ENCODE measurements around the gene ULK4. TPM values are rescaled to one million over a fixed set of nuclear protein-coding genes. Genes with fewer than 3 reads are reported as not detected.

Gene ULK4
- total RNA-seq, 2 donors from 2014 or later, result 30.5 to 31.5 TPM

DNA sequence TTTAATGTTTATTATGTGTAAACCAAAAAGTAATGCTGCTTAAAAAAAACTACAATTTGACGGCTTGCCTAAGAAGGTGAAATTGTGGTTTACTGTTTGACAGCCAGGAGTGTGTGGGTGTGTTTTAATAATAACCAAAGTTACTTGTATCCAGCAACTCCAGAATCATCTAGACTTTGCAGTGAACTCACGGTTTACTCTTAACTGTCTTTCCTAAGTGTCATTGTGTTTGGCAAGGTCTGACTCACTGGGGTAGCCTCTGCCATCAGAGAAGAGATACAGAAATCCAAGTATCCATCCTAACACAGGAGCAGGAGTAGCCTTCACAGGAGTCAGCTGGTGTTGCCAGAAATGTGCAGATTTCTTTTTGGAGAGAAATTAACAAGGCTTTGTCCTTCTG is 611.5 kb downstream of the ULK4 start:
- H3K27me3 Mint-ChIP-seq, result no peaks in the 10 kb centered on the region
- no peak for DNase-seq
- no peak overlapping the region for H3K27ac Mint-ChIP-seq
- no peak overlapping the region for H3K4me3 Mint-ChIP-seq
- H3K4me1 Mint-ChIP-seq, result no peaks in the 10 kb centered on the region
- peaks cover 2% of the 10 kb centered on the region for H3K36me3 Mint-ChIP-seq (ENCODE audit: low read depth)
- no peak for ATAC-seq
- H3K9me3 ChIP-seq (ENCODE audit: control insufficient read depth, low read length, poor library complexity, severe bottlenecking), result no peaks in the 10 kb centered on the region

GRCh38 chr3:41348401-41348800 is 613.5 kb downstream of the ULK4 start:
- no peak overlapping the region for H3K4me3 Mint-ChIP-seq
- peaks cover 2% of the 10 kb centered on the region for H3K4me1 Mint-ChIP-seq
- H3K27ac Mint-ChIP-seq, result no peak overlapping the region
- no peaks in the 10 kb centered on the region for H3K9me3 ChIP-seq (ENCODE audit: control insufficient read depth, low read length, poor library complexity, severe bottlenecking)
- no peaks in the 10 kb centered on the region for H3K27me3 Mint-ChIP-seq
- H3K36me3 Mint-ChIP-seq (ENCODE audit: low read depth), result peaks cover 4% of the 10 kb centered on the region
- no peak for DNase-seq
- no peak for ATAC-seq

DNA sequence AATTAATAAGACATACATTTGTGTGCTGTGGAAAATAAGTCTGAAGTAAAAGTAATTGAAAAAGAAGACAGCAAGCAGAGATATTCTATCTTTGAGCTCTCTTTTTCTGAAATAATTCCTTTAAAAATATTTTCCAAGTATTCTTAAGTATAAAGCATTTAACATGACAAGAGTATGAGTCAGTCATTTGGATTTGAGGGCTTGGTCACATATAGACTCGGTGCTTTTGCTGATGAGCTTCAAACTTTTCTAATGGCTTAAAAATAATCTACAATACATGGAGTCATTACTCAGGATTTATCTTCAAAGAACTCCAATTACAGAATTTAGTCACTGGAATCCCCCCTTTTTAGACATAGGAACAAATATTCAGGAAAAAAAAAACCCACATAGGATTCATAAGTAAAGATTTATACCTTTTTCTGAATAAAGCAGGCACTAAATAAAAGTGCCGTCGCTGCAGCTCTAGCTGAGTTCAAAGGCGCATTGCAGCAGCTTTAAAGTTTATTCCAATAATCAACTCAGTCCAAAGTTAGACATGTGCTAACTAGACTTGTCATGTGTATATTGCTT is 615.1 kb downstream of the ULK4 start:
- Mint-ChIP-seq H3K4me1 (peaks cover 2% of the 10 kb centered on the region), H3K27ac (no peak overlapping the region), H3K4me3 (no peak overlapping the region), H3K36me3 (ENCODE audit: low read depth) (peaks cover 4% of the 10 kb centered on the region), H3K27me3 (no peaks in the 10 kb centered on the region)
- no peak for ATAC-seq
- H3K9me3 ChIP-seq (ENCODE audit: control insufficient read depth, low read length, poor library complexity, severe bottlenecking), result no peaks in the 10 kb centered on the region
- no peak for DNase-seq

GRCh38 chr3:41345788-41346187 is 616.1 kb downstream of the ULK4 start:
- no peak overlapping the region for H3K4me3 Mint-ChIP-seq
- ATAC-seq (no peak), DNase-seq (no peak)
- no peak overlapping the region for H3K27ac Mint-ChIP-seq
- H3K9me3 ChIP-seq (ENCODE audit: control insufficient read depth, low read length, poor library complexity, severe bottlenecking), result no peaks in the 10 kb centered on the region
- no peaks in the 10 kb centered on the region for H3K27me3 Mint-ChIP-seq
- H3K36me3 Mint-ChIP-seq (ENCODE audit: low read depth), result peaks cover 4% of the 10 kb centered on the region
- peaks cover 2% of the 10 kb centered on the region for H3K4me1 Mint-ChIP-seq

DNA sequence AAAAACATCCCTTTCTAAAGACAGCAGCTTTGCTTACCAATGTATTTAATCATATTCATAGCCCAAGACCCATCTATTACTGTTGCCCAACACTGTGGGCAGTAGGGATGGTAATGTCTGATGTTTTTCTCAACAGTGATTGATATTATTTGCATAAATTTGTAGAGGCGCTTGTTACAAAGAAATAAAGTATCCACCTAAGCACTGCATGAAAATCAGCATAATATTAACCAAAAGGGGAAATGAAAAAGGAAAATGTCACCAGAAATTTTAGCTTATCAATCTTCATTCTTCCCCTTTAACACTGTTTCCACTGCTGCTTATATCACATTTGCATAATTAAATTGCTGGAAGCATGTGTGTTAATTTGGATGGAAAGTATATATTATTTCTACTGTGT is 622.1 kb downstream of the ULK4 start:
- Mint-ChIP-seq H3K27me3 (no peaks in the 10 kb centered on the region), H3K4me1 (peaks cover 5% of the 10 kb centered on the region), H3K27ac (no peak overlapping the region), H3K4me3 (no peak overlapping the region), H3K36me3 (ENCODE audit: low read depth) (peaks cover 3% of the 10 kb centered on the region)
- no peak for ATAC-seq
- DNase-seq, result no peak
- no peaks in the 10 kb centered on the region for H3K9me3 ChIP-seq (ENCODE audit: control insufficient read depth, low read length, poor library complexity, severe bottlenecking)

DNA sequence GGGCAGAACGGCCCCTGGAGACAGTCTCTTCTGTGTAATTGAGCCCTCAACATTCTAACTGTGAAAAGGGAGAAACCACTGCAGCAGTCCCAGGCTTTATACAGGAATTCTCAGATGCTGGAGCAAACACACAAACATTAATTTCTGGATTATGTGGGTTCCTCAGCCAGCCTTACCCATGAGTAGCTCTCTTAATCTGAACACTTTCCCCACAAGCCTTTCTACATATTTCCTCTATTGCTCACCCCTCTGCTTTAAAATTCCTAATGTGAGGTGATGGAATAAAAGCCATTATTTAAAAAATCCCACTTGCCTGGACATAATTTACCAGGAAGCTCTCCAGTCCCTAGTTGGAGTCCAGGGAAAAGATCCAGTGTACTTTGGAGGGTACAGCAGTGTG is 623.6 kb downstream of the ULK4 start:
- H3K4me3 Mint-ChIP-seq, result no peak overlapping the region
- no peak for ATAC-seq
- no peaks in the 10 kb centered on the region for H3K27me3 Mint-ChIP-seq
- no peak overlapping the region for H3K27ac Mint-ChIP-seq
- no peaks in the 10 kb centered on the region for H3K9me3 ChIP-seq (ENCODE audit: control insufficient read depth, low read length, poor library complexity, severe bottlenecking)
- DNase-seq, result no peak
- H3K36me3 Mint-ChIP-seq (ENCODE audit: low read depth), result peaks cover 5% of the 10 kb centered on the region
- H3K4me1 Mint-ChIP-seq, result peaks cover 3% of the 10 kb centered on the region

GRCh38 chr3:41334426-41334825 is 627.5 kb downstream of the ULK4 start:
- ATAC-seq (no peak), DNase-seq (no peak)
- Mint-ChIP-seq H3K27ac (peak overlapping the region; percentile 62), H3K4me1 (peaks cover 3% of the 10 kb centered on the region), H3K36me3 (ENCODE audit: low read depth) (peaks cover 7% of the 10 kb centered on the region), H3K27me3 (no peaks in the 10 kb centered on the region), H3K4me3 (no peak overlapping the region)
- no peaks in the 10 kb centered on the region for H3K9me3 ChIP-seq (ENCODE audit: control insufficient read depth, low read length, poor library complexity, severe bottlenecking)

- Mint-ChIP-seq H3K4me1 (peaks cover 6% of the 10 kb centered on the region), H3K27me3 (no peaks in the 10 kb centered on the region), H3K4me3 (no peak overlapping the region), H3K36me3 (ENCODE audit: low read depth) (peaks cover 7% of the 10 kb centered on the region), H3K27ac (no peak overlapping the region)
- H3K9me3 ChIP-seq (ENCODE audit: control insufficient read depth, low read length, poor library complexity, severe bottlenecking), result no peaks in the 10 kb centered on the region
- no peak for DNase-seq
- no peak for ATAC-seq
Observed at GRCh38 chr3:41331041-41331440, 630.9 kb downstream of the ULK4 start.

GRCh38 chr3:41330465-41330864 is 631.4 kb downstream of the ULK4 start:
- H3K4me3 Mint-ChIP-seq, result no peak overlapping the region
- peaks cover 6% of the 10 kb centered on the region for H3K4me1 Mint-ChIP-seq
- no peak for DNase-seq
- H3K27ac Mint-ChIP-seq, result no peak overlapping the region
- peaks cover 6% of the 10 kb centered on the region for H3K36me3 Mint-ChIP-seq (ENCODE audit: low read depth)
- no peaks in the 10 kb centered on the region for H3K27me3 Mint-ChIP-seq
- H3K9me3 ChIP-seq (ENCODE audit: control insufficient read depth, low read length, poor library complexity, severe bottlenecking), result no peaks in the 10 kb centered on the region
- no peak for ATAC-seq

DNA sequence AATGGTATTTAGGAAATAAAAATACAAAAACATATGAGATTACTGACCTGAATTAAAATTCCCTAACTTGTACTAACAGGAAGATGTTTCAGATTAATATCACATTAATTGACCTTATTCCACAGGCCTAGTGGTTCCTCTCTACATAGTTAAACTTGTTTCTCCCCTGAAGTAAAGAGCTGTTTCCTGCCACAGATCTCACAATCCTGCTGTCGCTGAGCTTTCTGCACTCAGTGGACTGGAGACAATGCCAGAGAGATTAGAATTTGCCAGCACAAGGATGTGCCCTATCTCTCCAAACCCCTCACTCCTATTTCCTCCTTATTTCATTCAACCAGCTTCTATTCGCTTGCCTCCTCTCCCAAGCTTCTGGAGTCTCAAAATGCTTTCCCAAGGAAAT is 632.0 kb downstream of the ULK4 start:
- no peak for DNase-seq
- Mint-ChIP-seq H3K4me1 (peaks cover 6% of the 10 kb centered on the region), H3K27ac (no peak overlapping the region), H3K4me3 (no peak overlapping the region), H3K27me3 (no peaks in the 10 kb centered on the region), H3K36me3 (ENCODE audit: low read depth) (peaks cover 6% of the 10 kb centered on the region)
- ATAC-seq, result no peak
- H3K9me3 ChIP-seq (ENCODE audit: control insufficient read depth, low read length, poor library complexity, severe bottlenecking), result no peaks in the 10 kb centered on the region

DNA sequence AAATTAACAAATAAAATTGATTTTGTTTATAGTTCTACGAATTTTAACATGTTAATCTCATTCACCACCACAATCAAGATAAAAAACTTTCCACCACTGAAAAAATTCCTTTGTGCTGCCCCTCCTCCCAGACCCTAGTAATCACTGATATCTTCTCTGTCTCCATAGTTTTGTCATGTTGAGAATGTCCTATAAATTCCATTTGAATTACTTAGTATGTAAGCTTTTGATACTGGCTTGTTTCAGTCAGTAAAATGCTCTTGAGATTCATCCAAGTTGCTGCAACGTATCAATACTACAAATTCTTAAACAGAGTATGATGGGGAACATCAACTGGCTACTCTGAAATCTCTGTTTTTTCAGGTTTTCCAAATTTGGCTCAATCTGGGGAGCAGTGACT is 633.0 kb downstream of the ULK4 start:
- ATAC-seq, result no peak
- no peak for DNase-seq
- Mint-ChIP-seq H3K36me3 (ENCODE audit: low read depth) (peaks cover 4% of the 10 kb centered on the region), H3K27me3 (no peaks in the 10 kb centered on the region), H3K27ac (no peak overlapping the region), H3K4me3 (no peak overlapping the region), H3K4me1 (peaks cover 6% of the 10 kb centered on the region)
- no peaks in the 10 kb centered on the region for H3K9me3 ChIP-seq (ENCODE audit: control insufficient read depth, low read length, poor library complexity, severe bottlenecking)

DNA sequence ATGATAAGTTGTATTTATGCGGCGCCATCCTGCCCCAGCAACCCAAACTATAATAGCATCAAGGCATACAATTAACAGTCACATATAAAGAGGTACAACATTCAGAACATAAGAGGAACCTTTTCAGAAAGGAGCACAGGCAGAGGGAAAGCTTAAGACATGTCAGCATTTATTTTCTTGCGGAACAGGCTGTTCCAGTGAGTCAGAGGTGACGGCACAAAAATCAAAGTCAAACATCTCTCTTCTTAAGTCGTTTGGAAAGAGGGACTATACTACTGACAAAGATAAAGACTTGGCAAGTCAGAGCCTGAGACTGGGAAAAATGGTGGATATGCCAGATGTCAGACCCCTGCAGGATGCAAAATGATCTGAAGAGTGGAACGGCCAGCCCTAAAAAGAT is 634.2 kb downstream of the ULK4 start:
- Mint-ChIP-seq H3K4me3 (no peak overlapping the region), H3K4me1 (peaks cover 6% of the 10 kb centered on the region), H3K36me3 (ENCODE audit: low read depth) (peaks cover 2% of the 10 kb centered on the region), H3K27me3 (no peaks in the 10 kb centered on the region), H3K27ac (no peak overlapping the region)
- DNase-seq, result no peak
- no peaks in the 10 kb centered on the region for H3K9me3 ChIP-seq (ENCODE audit: control insufficient read depth, low read length, poor library complexity, severe bottlenecking)
- no peak for ATAC-seq

GRCh38 chr3:41324156-41324475 is 637.8 kb downstream of the ULK4 start:
- H3K9me3 ChIP-seq (ENCODE audit: control insufficient read depth, low read length, poor library complexity, severe bottlenecking), result no peaks in the 10 kb centered on the region
- DNase-seq, result no peak
- Mint-ChIP-seq H3K4me1 (peaks cover 6% of the 10 kb centered on the region), H3K4me3 (no peak overlapping the region), H3K27ac (no peak overlapping the region), H3K27me3 (no peaks in the 10 kb centered on the region), H3K36me3 (ENCODE audit: low read depth) (no peaks in the 10 kb centered on the region)
- no peak for ATAC-seq

DNA sequence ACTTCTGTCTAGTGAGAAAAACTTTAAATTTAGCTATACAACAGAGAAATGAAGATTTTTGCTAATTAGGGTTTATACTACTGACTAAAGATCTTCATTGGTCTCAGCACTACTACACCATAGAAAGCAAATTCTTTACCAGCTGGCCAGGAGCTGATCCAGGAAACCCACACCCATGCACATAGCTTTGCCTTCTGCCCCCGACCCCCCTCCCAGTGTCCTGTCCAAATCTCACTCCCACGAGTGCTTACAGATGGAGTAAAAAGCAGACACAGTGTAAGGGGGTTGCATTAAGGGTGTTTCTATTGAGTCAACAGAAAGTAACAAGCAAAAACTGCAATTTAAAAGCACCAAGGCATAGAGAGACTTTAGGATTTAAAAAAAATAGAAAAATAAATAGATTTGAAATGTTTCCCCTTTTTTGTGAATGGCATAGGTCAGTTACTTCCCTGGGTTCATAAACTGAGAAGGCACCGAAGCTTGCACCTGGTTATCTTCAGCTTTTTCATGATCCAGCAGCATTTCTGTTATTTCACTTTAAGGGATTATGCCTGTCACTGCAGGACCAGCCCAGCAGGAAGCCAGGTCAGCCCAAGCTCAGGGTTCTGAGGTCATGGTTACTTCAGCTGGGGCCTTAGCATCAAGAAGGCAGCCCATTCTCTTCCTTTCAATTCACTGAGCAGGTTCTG is 638.3 kb downstream of the ULK4 start:
- no peaks in the 10 kb centered on the region for H3K9me3 ChIP-seq (ENCODE audit: control insufficient read depth, low read length, poor library complexity, severe bottlenecking)
- Mint-ChIP-seq H3K4me1 (peaks cover 6% of the 10 kb centered on the region), H3K36me3 (ENCODE audit: low read depth) (no peaks in the 10 kb centered on the region), H3K4me3 (no peak overlapping the region), H3K27ac (no peak overlapping the region), H3K27me3 (no peaks in the 10 kb centered on the region)
- DNase-seq (no peak), ATAC-seq (no peak)

Data from T-helper 17 cell (primary cell).